GM12891 (cell line): ENCODE measurements around the gene NAA16.

Source experiments
- POLR2AphosphoS5 ChIP-seq: IDR thresholded peaks from 2 replicates; pipeline ENCODE4 v1.6.1; 2011; ENCODE audit warnings: low read depth, low read length, control low read depth
- POU2F2 ChIP-seq: IDR thresholded peaks from 2 replicates; pipeline ENCODE4 v1.6.1; 2011; ENCODE audit warnings: low read depth, mild to moderate bottlenecking, control low read depth, low read length, moderate library complexity

- TF ChIP-seq POU2F2 (no peak), POLR2AphosphoS5 (peak; percentile 60; the same call in 1 of the 2 replicates)
Observed at GRCh38 chr13:41310963-41311405, at the start of gene NAA16.
